Cardiac muscle cell (in vitro differentiated cells and primary cell): ENCODE measurements around the gene IL31. TPM values are rescaled to one million over a fixed set of nuclear protein-coding genes. Genes with fewer than 3 reads are reported as not detected.

Source experiments
- DNase-seq, 2 donors: peaks; one replicate each; pipeline versions ENCODE4 v3.0.0 to v3.0.0-alpha.2; 2010 to 2017; ENCODE audit warnings: low read depth in 1 of 2, low spot score in 1 of 2
- H3K27ac ChIP-seq: fragments of 200-600 bp; sonication (generic); 2 replicates; pipeline ENCODE4 v1.5.1; 2016
- H3K27me3 ChIP-seq: fragments of 200-600 bp; sonication (generic); 2 replicates; pipeline ENCODE4 v1.6.0; 2016; ENCODE audit warnings: control low read depth
- H3K36me3 ChIP-seq: fragments of 200-600 bp; sonication (generic); 2 replicates; pipeline ENCODE4 v1.5.1; 2016; ENCODE audit warnings: control low read depth
- H3K4me1 ChIP-seq: fragments of 200-600 bp; sonication (generic); 2 replicates; pipeline ENCODE4 v1.8.1; 2017; ENCODE audit warnings: low read depth, mild to moderate bottlenecking, mixed run types
- H3K4me3 ChIP-seq: fragments of 200-600 bp; sonication (generic); 2 replicates; pipeline ENCODE4 v1.5.1; 2016; ENCODE audit warnings: mild to moderate bottlenecking
- H3K9me3 ChIP-seq: fragments of 200-600 bp; sonication (generic); 2 replicates; pipeline ENCODE4 v1.5.1; 2017; ENCODE audit warnings: low read depth, mild to moderate bottlenecking, control low read depth
- CTCF ChIP-seq: IDR thresholded peaks from 2 replicates; pipeline ENCODE4 v1.5.1; 2012; ENCODE audit warnings: low read depth, mild to moderate bottlenecking, low read length
- polyA plus RNA-seq: library from polyadenylated mRNA; unstranded; fragments of >200 nt; fragmentation: Nextera tagmentation; extraction: Ambion mirVana; gene quantifications from 2 replicates; pipeline ENCODE4 v1.2.1, GENCODE V29; 2016
- total RNA-seq: library from RNA; depleted of rRNA; stranded (reverse); fragments of >200 nt; gene quantifications from 2 replicates; pipeline ENCODE4 v1.2.3, GENCODE V29; 2016

The IL31 gene
- total and polyA plus RNA-seq, 2 experiments from 2014 or later = not detected

- Histone ChIP-seq H3K9me3 (no peaks in the 10 kb centered on the region), H3K4me3 (no peak overlapping the region), H3K4me1 (no peaks in the 10 kb centered on the region), H3K36me3 (peaks cover 8% of the 10 kb centered on the region), H3K27ac (no peak overlapping the region), H3K27me3 (no peaks in the 10 kb centered on the region)
- TF ChIP-seq CTCF = no peak
- DNase-seq = no peak
These were observed 40.6 kb downstream of the IL31 start for GRCh38 chr12:122133192-122133950.

- Histone ChIP-seq H3K27ac (no peak overlapping the region), H3K4me1 (no peaks in the 10 kb centered on the region), H3K4me3 (no peak overlapping the region), H3K9me3 (no peaks in the 10 kb centered on the region), H3K27me3 (no peaks in the 10 kb centered on the region), H3K36me3 (peaks cover 8% of the 10 kb centered on the region)
- no peak for DNase-seq
- no peak for TF ChIP-seq CTCF
These were observed 43.9 kb downstream of the IL31 start for GRCh38 chr12:122130150-122130549.

GRCh38 chr12:122129131-122129530, 44.9 kb downstream of the IL31 start:
- DNase-seq = no peak

GRCh38 chr12:122128481-122128880, 45.5 kb downstream of the IL31 start:
- peaks cover 8% of the 10 kb centered on the region for H3K36me3 ChIP-seq
- H3K27me3 ChIP-seq = no peaks in the 10 kb centered on the region
- no peak for DNase-seq
- no peak overlapping the region for H3K4me3 ChIP-seq
- no peaks in the 10 kb centered on the region for H3K4me1 ChIP-seq
- H3K9me3 ChIP-seq = no peaks in the 10 kb centered on the region
- H3K27ac ChIP-seq = no peak overlapping the region
- TF ChIP-seq CTCF = no peak

More at GRCh38 chr12:122129131-122129530, 44.9 kb downstream of the IL31 start:
- H3K4me1 ChIP-seq = no peaks in the 10 kb centered on the region
- H3K27me3 ChIP-seq = no peaks in the 10 kb centered on the region
- no peaks in the 10 kb centered on the region for H3K9me3 ChIP-seq
- H3K4me3 ChIP-seq = no peak overlapping the region
- peaks cover 8% of the 10 kb centered on the region for H3K36me3 ChIP-seq
- no peak for TF ChIP-seq CTCF
- no peak overlapping the region for H3K27ac ChIP-seq

- Histone ChIP-seq H3K4me1 (no peaks in the 10 kb centered on the region), H3K27ac (no peak overlapping the region), H3K9me3 (no peaks in the 10 kb centered on the region), H3K4me3 (no peak overlapping the region), H3K36me3 (peaks cover 8% of the 10 kb centered on the region), H3K27me3 (no peaks in the 10 kb centered on the region)
- DNase-seq = no peak
- no peak for TF ChIP-seq CTCF
These were observed 46.2 kb downstream of the IL31 start for GRCh38 chr12:122127839-122128238.
